ENCODE measurements around the gene MAGI3.

MAGI3 gene

GRCh38 chr1:113392541-113393128, 2.3 kb downstream of the MAGI3 start:
- peaks cover 9% of the 10 kb centered on the region; the same call in 1 of the 2 replicates for H4K20me1 ChIP-seq (ENCODE audit: insufficient read depth, low read length)
- peaks cover 20% of the 10 kb centered on the region; the same call in 1 of the 2 replicates for H3K27me3 ChIP-seq (ENCODE audit: low read depth, low read length)
- no peak for TF ChIP-seq EZH2phosphoT487 (IDR thresholded peaks at IDR 0.05; ENCODE audit: low read depth)
- TF ChIP-seq, protein P1, sequence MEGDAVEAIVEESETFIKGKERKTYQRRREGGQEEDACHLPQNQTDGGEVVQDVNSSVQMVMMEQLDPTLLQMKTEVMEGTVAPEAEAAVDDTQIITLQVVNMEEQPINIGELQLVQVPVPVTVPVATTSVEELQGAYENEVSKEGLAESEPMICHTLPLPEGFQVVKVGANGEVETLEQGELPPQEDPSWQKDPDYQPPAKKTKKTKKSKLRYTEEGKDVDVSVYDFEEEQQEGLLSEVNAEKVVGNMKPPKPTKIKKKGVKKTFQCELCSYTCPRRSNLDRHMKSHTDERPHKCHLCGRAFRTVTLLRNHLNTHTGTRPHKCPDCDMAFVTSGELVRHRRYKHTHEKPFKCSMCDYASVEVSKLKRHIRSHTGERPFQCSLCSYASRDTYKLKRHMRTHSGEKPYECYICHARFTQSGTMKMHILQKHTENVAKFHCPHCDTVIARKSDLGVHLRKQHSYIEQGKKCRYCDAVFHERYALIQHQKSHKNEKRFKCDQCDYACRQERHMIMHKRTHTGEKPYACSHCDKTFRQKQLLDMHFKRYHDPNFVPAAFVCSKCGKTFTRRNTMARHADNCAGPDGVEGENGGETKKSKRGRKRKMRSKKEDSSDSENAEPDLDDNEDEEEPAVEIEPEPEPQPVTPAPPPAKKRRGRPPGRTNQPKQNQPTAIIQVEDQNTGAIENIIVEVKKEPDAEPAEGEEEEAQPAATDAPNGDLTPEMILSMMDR (IDR thresholded peaks at IDR 0.05; ENCODE audit: low read depth, low read length) = no peak
- no peak overlapping the region for H3K27ac ChIP-seq (ENCODE audit: low read length)
- H3K4me2 ChIP-seq (ENCODE audit: low read length) = peak overlapping the region; percentile 97; the same call in 1 of the 2 replicates
- H3K9ac ChIP-seq (ENCODE audit: low read length) = no peak overlapping the region
- peaks cover 8% of the 10 kb centered on the region for H3K4me1 ChIP-seq (ENCODE audit: low read length)
- H2AFZ ChIP-seq (ENCODE audit: low read depth, low read length) = no peak overlapping the region
- no peaks in the 10 kb centered on the region for H3K79me2 ChIP-seq (ENCODE audit: low read length)
- H3K9me3 ChIP-seq (ENCODE audit: insufficient read depth, low read length) = no peaks in the 10 kb centered on the region
- no peaks in the 10 kb centered on the region for H3K36me3 ChIP-seq (replicated peaks; ENCODE audit: low read depth, low read length)
- no peak overlapping the region for H3K4me3 ChIP-seq (ENCODE audit: low read length)

DNA sequence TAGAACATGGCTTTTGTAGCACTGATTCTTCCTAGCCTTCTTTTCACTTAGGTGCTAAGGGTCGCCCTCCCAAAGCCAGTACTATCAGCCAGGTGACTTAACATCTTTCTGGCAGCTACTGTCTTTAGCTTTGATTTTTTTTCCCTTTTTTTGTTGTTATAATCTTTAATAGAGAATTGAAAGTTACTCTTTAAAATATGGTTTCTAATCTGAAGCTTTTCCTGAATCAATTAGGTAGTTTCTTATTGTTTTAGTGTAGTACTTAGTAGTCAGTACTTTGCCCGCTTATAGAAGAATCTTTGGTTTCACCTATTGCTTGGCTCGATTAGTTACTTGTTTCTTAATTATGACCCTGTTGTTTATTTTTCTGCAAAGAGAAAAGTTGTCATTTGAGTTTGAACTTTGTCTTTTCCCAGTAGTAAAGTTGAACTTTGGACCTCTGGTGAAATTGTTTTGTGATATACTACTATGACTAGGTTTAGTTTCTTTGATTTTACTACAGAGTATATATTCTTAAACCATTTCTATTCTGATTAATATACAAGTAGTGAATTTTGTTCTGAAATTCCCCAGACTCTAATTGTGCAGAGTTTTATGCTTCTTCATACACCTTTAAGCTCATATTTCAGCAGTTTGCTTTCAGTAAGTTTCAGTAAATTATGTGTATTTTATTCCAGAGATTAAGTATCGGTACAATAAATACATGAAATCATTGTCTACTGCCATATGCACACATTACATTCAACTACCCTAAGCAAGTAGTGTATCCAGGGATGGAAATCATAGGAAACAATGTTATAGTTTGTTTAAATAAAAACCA, 3.9 kb downstream of the MAGI3 start:
- Histone ChIP-seq H2AFZ (ENCODE audit: low read depth, low read length) (no peak overlapping the region), H3K4me2 (ENCODE audit: low read length) (no peak overlapping the region), H3K79me2 (ENCODE audit: low read length) (no peaks in the 10 kb centered on the region), H3K36me3 (replicated peaks; ENCODE audit: low read depth, low read length) (no peaks in the 10 kb centered on the region), H3K4me3 (ENCODE audit: low read length) (no peak overlapping the region), H3K27me3 (ENCODE audit: low read depth, low read length) (peaks cover 20% of the 10 kb centered on the region; the same call in 1 of the 2 replicates), H3K9me3 (ENCODE audit: insufficient read depth, low read length) (no peaks in the 10 kb centered on the region), H3K9ac (ENCODE audit: low read length) (no peak overlapping the region), H3K4me1 (ENCODE audit: low read length) (peaks cover 18% of the 10 kb centered on the region), H3K27ac (ENCODE audit: low read length) (no peak overlapping the region), H4K20me1 (ENCODE audit: insufficient read depth, low read length) (peaks cover 9% of the 10 kb centered on the region; the same call in 1 of the 2 replicates)
- TF ChIP-seq EZH2phosphoT487 (IDR thresholded peaks at IDR 0.05; ENCODE audit: low read depth) = no peak
- TF ChIP-seq, protein P1 (IDR thresholded peaks at IDR 0.05; ENCODE audit: low read depth, low read length) = no peak

- H3K9me3 ChIP-seq (ENCODE audit: insufficient read depth, low read length) = no peaks in the 10 kb centered on the region
- no peaks in the 10 kb centered on the region; the same call in 1 of the 2 replicates for H3K79me2 ChIP-seq (ENCODE audit: low read length)
- peaks cover 9% of the 10 kb centered on the region; the same call in 1 of the 2 replicates for H4K20me1 ChIP-seq (ENCODE audit: insufficient read depth, low read length)
- H3K4me2 ChIP-seq (ENCODE audit: low read length) = no peak overlapping the region
- no peak overlapping the region for H3K27ac ChIP-seq (ENCODE audit: low read length)
- H3K27me3 ChIP-seq (ENCODE audit: low read depth, low read length) = peaks cover 20% of the 10 kb centered on the region; the same call in 1 of the 2 replicates
- H3K9ac ChIP-seq (ENCODE audit: low read length) = no peak overlapping the region
- no peak overlapping the region for H3K4me3 ChIP-seq (ENCODE audit: low read length)
- H2AFZ ChIP-seq (ENCODE audit: low read depth, low read length) = no peak overlapping the region
- H3K36me3 ChIP-seq (replicated peaks; ENCODE audit: low read depth, low read length) = no peaks in the 10 kb centered on the region
- peaks cover 21% of the 10 kb centered on the region for H3K4me1 ChIP-seq (ENCODE audit: low read length)
- TF ChIP-seq EZH2phosphoT487 (IDR thresholded peaks at IDR 0.05; ENCODE audit: low read depth) = no peak
- TF ChIP-seq, protein P1 (IDR thresholded peaks at IDR 0.05; ENCODE audit: low read depth, low read length) = no peak
These were observed 4.5 kb downstream of the MAGI3 start for GRCh38 chr1:113394863-113395259.

- peaks cover 20% of the 10 kb centered on the region; the same call in 1 of the 2 replicates for H3K27me3 ChIP-seq (ENCODE audit: low read depth, low read length)
- H3K4me1 ChIP-seq (ENCODE audit: low read length) = peaks cover 21% of the 10 kb centered on the region
- no peak overlapping the region for H3K27ac ChIP-seq (ENCODE audit: low read length)
- no peaks in the 10 kb centered on the region; the same call in 1 of the 2 replicates for H3K79me2 ChIP-seq (ENCODE audit: low read length)
- H3K4me3 ChIP-seq (ENCODE audit: low read length) = no peak overlapping the region
- H2AFZ ChIP-seq (ENCODE audit: low read depth, low read length) = no peak overlapping the region
- H3K4me2 ChIP-seq (ENCODE audit: low read length) = no peak overlapping the region
- H3K9ac ChIP-seq (ENCODE audit: low read length) = no peak overlapping the region
- H3K36me3 ChIP-seq (replicated peaks; ENCODE audit: low read depth, low read length) = no peaks in the 10 kb centered on the region
- H4K20me1 ChIP-seq (ENCODE audit: insufficient read depth, low read length) = peaks cover 9% of the 10 kb centered on the region; the same call in 1 of the 2 replicates
- H3K9me3 ChIP-seq (ENCODE audit: insufficient read depth, low read length) = no peaks in the 10 kb centered on the region
- TF ChIP-seq EZH2phosphoT487 (IDR thresholded peaks at IDR 0.05; ENCODE audit: low read depth) = no peak
- TF ChIP-seq, protein P1 (IDR thresholded peaks at IDR 0.05; ENCODE audit: low read depth, low read length) = no peak
These were observed 5.8 kb downstream of the MAGI3 start for GRCh38 chr1:113396102-113396501.

Data from OCI-LY3 (cell line).